Measurements from ENCODE around the gene FRYL.

DNA sequence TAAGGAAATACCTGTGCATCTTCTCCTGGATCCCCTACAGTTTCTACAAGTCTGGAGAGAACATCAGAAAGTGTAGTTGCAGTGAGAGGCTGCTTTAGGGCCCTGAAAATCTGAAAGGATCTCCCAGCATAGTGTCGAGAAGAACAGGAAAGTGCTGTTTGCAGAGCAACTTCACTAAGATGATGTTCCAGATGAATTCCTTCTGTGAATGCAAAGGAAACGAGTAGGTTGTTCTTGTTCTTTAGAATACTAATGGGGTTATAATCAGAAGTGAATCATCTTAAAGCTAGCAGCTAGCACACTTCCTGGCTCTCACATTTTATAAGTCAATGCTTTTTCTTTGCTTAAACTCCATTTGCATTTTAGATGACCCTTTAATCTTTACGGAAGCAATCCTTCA, 236.3 kb downstream of the FRYL start:
- TF ChIP-seq, protein P1, sequence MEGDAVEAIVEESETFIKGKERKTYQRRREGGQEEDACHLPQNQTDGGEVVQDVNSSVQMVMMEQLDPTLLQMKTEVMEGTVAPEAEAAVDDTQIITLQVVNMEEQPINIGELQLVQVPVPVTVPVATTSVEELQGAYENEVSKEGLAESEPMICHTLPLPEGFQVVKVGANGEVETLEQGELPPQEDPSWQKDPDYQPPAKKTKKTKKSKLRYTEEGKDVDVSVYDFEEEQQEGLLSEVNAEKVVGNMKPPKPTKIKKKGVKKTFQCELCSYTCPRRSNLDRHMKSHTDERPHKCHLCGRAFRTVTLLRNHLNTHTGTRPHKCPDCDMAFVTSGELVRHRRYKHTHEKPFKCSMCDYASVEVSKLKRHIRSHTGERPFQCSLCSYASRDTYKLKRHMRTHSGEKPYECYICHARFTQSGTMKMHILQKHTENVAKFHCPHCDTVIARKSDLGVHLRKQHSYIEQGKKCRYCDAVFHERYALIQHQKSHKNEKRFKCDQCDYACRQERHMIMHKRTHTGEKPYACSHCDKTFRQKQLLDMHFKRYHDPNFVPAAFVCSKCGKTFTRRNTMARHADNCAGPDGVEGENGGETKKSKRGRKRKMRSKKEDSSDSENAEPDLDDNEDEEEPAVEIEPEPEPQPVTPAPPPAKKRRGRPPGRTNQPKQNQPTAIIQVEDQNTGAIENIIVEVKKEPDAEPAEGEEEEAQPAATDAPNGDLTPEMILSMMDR (IDR thresholded peaks at IDR 0.05; ENCODE audit: poor library complexity, severe bottlenecking), result no peak
- no peak for TF ChIP-seq POLR2AphosphoS5 (IDR thresholded peaks at IDR 0.05)
- TF ChIP-seq RAD21 (conservative IDR thresholded peaks at IDR 0.05), result no peak
- no peak for TF ChIP-seq EZH2 (IDR thresholded peaks at IDR 0.05; ENCODE audit: borderline replicate concordance, insufficient read depth, low read length, poor library complexity, severe bottlenecking)
- no peak for TF ChIP-seq SMC3 (conservative IDR thresholded peaks at IDR 0.05; ENCODE audit: poor library complexity)
